HT-29 (cell line): ENCODE results near the gene FBXL3. TPM values are rescaled to one million over a fixed set of nuclear protein-coding genes. Genes with fewer than 3 reads are reported as not detected.
"Not testable (repeated sequence)": the region's sequence is repeated elsewhere in the genome, so short reads cannot be mapped to it uniquely, and the experiment has no call there.

ENCODE experiments used
- DNase-seq: peaks from one replicate; pipeline ENCODE4 v3.0.0-alpha.2; 2015; ENCODE audit warnings: low spot score
- total RNA-seq: library from RNA; depleted of rRNA; stranded (reverse); fragments of >200 nt; shearing (Covaris generic); gene quantifications from 2 replicates; pipeline ENCODE4 v1.2.3, GENCODE V29; 2014

The FBXL3 gene
- total RNA-seq, 1 experiment from 2014 or later, result 49.2 TPM

DNA sequence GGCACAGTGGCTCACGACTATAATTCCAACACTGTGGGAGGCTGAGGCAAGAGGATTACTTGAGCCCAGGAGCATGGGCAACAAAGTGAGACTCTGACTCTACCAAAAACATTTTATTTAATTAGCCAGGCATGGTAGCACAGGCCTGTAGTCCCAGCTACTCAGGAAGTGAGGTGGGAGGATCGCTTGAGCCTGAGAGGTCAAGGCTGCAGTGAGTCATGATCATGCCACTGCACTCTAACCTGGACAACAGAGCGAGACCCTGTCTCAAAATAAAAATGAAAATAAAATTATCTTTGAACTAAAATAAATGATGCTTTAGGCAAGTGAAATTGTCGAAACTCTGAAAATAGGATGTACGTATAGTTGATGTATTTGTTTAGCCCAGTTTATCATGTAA, 43.3 kb downstream of the FBXL3 start:
- no peak for DNase-seq

DNA sequence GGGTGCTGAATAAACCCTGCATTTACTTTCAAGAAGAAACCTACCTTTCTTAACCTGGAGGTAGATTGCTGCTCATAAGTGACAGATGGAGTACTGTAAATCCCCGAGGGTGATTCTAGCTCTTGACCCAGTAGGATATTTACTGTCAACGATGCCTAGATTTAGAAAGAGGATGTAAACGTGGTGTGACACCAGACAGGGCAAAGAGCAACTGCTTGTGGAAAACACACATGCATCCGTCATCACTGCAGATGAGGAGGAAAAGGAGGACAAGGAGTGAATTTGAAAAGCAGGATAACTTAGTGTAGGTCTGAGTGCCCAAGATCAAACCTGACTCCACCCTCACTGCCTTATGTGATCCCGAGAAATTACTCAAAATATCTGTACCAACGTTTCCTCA, 44.9 kb downstream of the FBXL3 start:
- no peak for DNase-seq

DNA sequence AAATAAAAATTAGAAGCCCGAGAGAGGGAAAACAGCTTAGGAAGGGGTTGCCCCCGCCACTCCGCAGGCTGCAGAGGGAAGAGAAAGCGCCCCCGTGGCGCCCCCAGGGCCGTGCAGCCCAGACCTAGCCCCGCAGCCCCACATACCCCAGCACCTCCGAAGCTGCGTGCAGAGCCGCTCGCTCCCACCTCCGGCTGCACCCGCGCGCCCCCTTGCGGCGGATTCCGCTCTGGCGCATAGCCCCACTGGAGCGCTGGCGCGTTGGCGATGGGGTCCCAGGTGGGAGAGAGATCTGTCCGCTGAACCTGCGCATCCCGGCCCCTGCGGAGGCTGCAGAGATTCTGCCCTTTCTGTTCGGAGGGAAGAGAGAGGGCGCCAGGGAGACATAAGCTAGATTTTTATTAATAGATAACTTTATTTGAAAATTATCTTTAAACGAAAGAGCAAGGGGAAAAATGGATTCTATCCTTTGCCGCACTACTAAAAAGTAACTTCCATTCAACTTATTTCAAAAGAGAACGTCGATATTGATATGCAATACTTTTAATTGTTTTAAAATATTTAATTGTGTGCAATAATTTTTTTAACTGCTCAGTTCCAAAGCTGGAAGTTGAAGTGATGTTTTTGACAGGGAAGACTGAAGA, 46.8 kb downstream of the FBXL3 start:
- DNase-seq, result peak; percentile 61

DNA sequence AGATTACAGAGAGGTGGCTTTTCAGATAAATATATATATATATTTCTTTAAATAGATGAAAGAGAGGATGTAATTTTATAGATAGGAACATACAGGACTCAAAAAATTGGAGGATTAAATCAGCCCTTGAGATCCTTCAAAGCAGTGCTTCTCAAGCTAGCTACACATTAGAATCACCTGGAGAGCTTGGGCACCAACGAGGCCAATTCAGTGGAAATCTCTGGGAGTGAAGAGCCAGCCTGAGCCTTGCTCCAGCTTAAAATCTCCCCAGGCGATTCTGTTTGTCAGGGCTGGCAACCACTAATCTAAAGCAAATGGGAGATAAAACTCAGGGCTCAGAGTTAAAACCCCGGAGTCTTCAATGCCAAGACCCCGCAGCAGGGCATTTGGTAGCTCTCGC, 50.0 kb downstream of the FBXL3 start:
- no peak for DNase-seq

DNA sequence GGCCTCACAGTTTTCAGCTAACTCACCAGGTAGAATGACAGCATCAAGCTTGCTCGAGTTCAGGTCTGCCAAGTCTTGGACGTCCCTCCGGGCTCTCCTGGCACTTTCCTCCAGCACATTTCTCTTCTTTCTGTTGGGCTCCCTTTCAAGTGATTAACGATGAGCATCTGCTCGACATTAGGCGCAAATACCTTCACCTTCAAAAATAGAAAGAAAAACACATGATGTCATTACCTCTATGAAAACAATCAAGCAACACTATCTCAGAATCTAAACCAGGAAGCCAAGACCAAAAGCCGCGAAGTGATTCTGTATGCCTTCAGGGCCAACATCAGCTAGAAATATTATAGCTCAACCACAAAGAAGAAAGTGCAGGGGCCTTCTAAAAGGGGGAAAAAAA, 50.5 kb downstream of the FBXL3 start:
- no peak for DNase-seq

DNA sequence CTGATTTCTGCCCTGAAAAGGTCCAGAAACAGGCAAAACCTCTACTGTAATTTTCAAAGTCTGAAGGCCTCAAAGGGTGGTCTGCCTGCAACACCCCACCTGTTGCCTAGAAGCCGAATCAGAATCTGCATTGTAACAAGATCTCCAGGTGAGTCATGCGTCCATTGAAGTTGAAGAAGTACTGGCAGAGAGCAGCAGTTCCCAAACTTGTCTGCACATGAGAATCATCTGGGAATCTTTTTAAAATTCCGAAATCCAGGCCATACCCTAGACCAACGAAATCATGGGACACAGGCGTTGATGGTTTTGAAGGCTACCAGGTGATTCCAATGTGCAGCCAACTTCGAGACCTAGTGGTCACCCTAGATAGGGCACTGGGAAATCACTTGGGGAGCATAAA, 51.1 kb downstream of the FBXL3 start:
- DNase-seq, result no peak

DNA sequence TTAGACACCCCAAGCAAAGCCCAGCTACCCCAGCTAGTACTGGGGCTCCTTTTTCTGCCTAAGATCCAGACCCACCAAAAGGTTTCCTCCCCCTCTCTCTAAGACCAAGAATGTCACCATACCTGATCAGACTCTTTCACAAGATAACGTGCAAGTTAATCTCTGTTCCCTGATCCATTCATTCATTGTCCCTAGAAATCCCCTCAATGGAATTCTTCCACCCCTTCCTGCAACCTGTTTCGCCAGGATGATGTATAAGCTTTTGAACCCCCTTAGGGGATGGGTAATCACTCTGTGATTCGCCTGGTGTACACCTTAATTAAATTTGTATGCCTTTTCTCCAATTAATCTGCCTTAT, 52.4 kb downstream of the FBXL3 start:
- DNase-seq, result no peak

DNA sequence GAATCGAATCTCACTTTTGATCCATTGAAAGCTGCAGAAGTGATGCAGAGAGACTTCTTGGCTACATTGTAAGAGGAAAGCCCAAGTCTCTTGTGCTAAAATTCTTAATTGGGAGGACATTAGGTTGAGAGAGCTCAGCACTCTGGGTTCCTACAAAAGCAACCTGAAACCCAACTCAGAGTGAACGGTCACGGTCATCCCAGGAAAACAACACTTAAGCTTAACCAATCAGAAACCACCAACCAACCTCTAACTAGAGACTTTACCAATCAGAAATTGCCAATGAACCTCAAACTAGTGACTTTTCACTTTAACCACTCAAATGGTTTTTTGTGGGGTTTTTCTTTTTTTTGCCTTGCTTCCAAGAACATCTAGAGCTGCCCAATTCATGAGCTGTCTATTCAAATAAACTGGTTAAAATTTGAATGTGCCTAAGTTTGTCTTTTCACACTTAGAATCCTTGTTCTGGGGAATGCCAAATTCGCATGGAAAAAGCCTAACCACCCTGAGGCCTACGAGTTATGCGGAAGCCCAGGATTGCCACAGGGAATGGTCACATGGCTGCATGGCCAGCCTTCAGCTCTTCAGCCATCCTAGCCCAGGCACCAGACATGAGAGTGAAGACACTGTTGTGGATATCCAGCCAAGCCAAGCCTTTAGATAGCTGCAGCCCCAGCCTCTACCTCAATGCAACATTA, 52.9 kb downstream of the FBXL3 start:
- DNase-seq, result no peak

DNA sequence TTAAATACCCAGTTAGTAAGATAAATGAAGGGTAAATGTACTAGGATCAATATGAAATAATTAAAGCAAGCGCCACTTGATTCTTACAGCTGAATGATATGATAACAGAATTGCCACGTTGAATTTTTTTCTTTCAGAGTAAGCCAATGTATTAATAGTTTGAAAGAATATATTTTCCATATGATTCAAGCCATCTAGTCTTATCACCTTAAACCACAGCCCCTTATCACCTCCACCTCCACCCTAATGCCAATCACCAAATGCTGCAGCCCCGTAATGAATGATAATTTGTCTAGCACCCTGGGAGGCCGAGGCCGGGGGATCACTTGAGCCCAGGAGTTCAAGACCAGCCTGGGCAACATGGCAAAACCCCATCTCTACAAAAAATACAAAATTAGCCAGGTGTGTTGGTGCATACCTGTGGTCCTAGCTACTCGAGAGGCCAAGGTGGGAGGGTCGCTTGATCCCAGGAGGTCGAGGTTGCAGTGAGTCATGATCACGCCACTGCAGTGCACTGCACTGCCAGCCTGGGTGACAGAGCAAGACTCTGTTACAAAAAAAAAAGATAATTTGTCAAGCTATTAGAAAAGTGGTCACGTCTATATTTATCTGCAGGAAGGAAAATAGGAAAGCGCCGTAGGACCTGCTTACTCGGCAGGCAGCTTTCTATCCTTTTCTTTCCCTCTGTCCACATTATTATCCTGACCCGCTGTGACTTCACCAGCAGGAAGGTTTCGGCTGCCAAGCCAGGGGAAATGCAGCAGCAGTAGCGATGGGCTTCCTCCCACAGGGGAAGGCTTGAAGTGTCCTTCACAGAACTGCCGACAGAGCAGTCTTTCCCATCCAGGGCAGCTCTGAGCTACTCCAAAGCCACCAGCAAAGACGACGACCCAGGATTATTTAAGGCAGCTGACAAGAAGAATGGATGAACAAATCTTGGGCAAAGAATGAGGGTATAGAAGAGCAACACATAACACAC, 54.8 kb downstream of the FBXL3 start:
- DNase-seq, result no peak

DNA sequence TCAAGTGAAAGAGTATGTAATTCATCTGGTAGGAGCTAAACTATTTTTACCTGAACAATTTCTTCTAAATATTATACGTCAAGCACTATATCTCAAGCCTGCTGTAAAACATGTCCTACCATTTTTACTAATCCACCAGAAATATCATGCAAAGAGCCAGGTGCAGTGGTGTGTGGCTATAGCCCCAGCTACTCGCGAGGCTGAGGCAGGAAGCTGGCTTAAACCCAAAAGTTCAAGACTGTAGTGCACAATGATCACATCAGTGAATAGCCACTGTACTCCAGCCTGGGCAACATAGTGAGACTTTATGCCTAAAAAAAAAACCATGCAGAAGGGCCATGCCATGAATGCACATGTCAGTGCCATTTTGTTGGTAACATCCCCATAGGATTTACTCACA, 55.7 kb downstream of the FBXL3 start:
- no peak for DNase-seq

DNA sequence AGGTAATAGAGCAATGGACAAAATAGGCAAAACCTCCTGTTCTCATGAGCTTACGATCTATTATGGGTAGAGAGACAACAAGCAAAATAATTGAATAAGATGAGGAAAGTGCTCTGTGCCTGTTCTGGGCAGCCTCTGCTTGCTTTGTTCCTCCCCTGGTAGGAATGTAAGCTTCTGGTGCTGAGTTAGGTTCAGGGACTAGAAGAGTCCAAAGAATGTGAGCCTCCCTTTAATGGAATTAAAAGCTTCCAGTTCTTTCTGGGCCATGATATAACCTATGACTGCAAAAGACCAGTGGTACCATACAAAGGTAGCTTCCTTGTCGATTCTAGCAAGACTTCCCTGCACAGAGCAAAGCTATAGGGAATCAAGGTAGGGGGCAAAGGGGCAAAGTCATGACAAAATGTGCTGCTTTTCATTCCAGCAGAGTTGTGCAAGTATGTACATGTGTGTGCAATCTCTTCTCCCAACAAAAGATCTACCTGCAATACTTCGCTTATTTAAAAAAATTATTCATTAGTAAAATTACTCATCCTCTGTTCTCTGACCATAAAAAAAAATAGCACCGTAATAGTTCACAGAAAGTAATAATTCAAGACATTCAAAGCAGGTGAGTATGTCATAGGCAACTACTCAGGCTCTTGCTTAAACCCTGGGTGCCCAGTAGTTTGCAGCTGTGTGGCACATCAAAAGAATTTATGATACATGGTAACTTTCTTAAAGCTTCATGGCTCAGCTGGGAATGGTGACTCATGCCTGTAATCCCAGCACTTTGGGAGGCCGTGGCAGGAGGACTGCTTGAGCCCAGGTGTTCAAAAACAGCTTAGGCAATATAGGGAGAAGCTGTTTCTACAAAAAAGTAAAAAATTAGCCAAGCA, 57.2 kb downstream of the FBXL3 start:
- no peak for DNase-seq

DNA sequence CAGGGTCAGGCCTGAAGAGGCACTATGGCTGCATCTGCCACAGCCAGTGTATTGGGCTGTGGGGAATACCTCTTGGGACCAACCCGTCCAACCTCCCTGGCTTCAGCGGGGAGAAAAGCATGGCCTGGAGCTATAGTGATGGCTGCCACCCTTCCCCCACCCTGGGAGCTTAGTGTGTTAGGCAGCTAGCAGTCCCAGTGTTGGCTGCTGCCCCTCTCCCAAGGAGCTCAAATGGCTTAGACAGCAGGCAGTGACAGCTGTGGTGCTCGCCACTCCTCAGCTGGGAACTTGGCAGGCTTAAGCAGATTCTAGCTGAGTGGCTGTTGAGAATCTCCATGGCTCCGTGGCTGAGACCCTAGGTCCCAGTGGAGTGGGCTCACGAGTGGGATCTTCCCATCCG, 58.9 kb downstream of the FBXL3 start:
- no peak for DNase-seq

DNA sequence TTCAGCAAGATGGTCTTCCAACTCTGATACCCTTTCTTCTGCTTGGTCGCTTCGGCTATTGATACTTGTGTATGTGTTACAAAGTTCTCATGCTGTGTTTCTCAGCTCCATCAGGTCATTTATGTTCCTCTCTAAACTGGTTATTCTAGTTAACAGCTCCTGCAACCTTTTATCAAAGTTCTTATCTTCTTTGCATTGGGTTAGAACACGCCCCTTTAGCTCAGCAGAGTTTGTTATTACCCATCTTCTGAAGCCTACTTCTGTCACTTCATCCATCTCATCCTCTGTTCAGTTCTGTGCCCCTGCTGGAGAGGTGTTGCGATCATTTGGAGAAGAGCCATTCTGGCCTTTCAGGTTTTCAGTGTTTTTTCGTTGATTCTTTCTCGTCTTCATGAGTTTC, 59.9 kb downstream of the FBXL3 start:
- no peak for DNase-seq

DNA sequence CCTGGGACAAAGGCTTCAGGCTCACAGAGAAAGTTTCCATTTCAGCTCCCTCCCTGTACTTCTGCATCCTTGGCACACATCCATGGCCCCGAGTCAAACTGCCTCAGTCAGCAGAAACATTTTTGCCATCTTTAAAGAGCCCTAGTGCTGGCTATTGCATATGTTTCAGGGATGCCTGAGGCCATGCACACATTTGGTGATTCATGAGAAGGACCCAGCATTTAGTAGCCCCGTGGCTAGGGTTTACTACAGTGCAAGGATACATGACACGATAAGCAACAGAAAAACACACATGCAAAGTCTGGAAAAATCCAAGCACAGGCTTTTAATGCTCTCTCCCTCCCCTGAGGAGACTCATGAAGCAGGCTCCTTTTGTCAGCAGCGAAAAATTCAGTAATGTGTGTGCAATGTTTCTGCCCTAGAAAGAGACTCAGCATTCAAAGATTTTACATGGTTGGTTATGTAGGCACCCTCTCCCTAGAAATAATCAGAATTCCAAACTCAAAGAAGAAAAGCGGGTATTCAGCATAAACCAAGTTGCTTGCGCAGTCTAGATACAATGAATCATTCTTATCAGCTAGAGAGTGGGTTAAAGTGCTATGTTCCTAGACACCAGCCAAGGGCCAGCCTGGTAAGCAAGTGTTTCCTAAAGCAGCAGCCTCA, 61.1 kb downstream of the FBXL3 start:
- DNase-seq, result no peak

DNA sequence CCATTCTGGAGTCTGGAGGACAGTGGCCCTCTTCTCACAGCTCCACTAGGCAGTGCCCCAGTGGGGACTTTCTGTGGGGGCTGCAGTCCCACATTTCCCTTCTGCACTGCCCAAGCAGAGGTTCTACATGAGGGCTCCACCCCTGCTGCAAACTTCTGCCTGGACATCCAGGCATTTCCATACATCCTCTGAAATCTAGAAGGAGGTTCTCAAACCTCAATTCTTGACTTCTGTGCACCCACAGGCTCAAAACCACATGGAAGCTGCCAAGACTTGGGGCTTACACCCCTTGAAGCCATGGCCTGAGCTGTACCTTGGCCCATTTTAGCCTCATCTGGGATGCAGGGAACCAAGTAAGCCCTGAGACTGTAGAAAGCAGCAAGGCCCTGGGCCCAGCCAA, 67.2 kb downstream of the FBXL3 start:
- not testable (repeated sequence) for DNase-seq

DNA sequence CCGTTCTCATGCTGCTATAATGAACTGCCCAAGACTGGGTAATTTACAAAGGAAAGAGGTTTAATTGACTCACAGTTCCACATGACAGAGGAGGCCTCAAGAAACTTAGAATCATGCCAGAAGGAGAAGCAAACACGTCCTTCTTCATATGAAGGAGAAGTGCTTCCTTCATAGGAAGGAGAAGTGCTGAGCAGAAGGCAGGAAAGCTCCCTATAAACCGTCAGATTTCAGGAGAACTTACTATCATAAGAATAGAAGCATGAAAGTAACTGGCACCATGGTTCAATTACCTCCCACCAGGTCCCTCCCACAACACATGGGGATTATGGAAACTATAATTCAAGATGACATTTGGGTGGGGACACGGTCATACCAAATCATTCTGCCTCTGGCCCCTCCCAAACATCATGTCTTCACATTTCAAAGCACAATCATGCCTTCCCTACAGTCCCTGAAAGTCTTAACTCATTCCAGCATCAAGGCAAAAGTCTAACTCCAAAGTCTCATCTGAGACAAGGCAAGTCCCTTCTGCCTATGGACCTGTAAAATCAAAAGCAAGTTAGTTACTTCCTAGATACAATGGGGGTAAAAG, 68.0 kb downstream of the FBXL3 start:
- no peak for DNase-seq

DNA sequence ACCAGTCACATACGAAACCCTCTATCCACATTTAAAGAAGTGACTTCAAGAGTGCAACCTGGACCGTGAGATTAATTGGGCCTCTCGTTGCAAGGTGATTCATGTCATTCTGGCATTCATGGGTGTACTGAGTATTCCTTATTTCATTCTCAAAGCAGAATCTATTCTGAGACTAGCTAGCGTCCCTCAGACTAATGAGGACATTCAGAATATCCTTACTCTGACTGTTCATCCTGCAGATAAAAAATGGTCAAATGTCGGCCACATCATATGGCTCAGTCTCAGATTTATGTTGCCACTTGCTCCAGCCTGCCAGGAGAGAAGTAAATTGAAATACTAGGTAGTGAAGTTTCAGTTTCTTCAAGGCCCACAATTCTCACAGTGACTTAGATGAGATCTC, 71.3 kb downstream of the FBXL3 start:
- no peak for DNase-seq
